NCI-H187 treated with DMSO at 0.1 percent for 48 hours (cell line): ENCODE results near the gene MYH14.

ENCODE experiments used
- DNase-seq: peaks from one replicate; lab custom pipeline; 2025; lab: John Stamatoyannopoulos, UW

MYH14 gene

DNA sequence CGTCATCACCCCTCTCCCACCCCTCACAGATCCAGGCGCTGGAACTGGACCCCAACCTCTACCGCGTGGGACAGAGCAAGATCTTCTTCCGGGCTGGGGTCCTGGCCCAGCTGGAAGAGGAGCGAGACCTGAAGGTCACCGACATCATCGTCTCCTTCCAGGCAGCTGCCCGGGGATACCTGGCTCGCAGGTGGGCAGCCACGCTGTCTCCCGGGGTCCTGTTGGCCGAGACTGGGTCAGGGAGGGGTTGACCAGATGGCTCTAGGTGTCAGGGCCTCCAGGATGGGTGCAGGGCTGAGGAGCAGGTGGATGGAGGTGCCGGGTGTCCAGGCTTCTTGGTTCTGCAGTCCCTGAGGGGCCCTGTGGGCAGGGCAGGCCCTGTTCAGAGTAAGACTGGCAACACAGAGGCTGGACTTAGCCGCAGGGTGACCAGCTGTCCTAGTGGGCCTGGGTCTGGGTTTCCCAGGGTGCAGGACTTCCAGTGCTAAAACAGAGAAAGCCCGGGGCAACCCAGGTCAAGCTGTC, 58.1 kb downstream of the MYH14 start:
- DNase-seq: no peak

DNA sequence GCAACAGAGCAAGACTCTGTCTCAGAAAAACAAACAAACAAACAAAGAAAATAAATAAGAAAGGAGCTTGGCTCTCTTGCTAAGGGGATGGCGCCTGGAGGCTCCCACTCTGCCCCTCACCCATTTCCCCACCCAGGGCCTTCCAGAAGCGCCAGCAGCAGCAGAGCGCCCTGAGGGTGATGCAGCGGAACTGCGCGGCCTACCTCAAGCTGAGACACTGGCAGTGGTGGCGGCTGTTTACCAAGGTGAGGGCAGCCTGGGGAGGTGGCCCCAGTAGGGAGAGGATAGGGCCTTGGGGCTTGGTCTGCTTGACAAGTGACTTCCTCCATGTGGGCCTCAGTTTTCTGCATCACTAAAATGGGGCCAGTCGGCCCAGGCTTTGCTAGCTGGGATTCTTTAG, 59.8 kb downstream of the MYH14 start:
- no peak for DNase-seq

DNA sequence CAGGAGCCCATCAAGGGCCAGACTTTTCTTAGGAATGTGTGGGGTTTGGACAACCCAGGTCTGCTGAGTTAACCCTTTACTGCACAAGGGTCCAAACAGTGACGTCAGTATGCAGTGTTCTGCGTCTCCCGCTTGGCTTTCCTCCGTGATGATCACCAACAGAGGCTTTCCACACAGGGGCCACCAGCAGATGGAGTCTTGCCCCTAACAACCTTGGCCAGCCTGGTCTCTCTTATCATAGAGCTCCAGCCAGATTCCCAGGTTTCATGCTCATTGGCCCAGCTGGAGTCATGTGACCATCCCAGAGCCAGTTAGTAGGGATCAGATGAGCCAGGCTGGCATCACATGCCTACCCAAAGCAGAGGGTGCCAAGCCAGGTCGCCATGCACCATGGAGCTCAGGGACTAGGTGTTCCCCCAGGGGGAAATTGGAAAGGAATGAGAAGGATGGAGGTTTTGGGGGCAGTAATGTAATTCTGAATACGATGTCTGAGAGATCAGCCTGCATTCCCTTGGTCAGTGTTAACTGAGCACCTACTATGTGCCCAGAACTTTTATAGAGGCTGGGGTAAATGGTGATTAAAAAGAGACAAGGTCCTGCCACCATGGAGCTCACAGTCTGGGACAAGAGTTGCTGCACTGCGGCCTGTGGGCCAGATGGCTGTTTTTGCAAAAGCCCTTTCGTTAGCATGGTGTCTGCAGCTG, 61.2 kb downstream of the MYH14 start:
- no peak for DNase-seq

DNA sequence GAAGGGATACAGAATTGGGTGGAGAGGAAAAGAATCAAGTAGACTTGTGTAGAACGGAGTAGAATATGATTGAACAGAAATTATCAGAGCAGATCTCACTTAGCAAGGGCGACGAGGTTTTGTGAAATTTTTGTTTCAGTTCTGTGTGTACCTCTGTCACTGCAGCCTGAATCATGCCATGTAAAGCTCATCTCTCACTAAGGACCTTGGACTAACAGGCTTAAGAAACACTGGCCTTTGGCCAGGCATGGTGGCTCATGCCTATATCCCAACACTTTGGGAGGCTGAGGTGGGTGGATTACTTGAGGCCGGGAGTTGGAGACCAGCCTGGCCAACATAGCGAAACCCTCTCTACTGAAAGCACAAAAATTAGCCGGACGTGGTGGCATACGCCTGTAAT, 62.6 kb downstream of the MYH14 start:
- DNase-seq: no peak

DNA sequence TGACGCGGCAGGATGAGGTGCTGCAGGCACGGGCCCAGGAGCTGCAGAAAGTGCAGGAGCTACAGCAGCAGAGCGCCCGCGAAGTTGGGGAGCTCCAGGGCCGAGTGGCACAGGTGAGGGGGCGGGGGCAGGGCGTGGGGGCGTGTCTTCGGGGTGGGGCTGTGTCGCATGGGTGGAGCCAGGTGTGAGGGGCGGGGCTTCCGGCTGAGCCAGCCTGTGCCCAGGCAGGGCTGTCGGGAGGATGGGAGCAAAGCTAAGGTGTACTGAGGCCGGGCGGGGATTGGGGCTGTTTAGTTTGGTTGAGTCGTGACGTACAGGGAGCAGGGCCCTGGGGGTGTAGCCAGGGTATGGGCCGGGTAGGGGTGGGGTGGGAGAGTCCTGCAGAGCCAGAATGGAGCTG, 63.5 kb downstream of the MYH14 start:
- DNase-seq: no peak

DNA sequence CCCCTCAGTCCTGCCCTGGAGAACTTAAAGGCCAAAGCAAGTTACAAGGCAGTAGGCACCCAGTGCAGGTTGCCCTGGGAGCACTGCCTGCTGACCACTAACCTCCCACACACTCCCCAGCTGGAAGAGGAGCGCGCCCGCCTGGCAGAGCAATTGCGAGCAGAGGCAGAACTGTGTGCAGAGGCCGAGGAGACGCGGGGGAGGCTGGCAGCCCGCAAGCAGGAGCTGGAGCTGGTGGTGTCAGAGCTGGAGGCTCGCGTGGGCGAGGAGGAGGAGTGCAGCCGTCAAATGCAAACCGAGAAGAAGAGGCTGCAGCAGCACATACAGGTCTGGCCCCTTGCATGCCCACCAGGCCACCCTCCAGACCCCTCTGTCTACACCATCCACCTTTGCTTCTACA, 64.6 kb downstream of the MYH14 start:
- no peak for DNase-seq

DNA sequence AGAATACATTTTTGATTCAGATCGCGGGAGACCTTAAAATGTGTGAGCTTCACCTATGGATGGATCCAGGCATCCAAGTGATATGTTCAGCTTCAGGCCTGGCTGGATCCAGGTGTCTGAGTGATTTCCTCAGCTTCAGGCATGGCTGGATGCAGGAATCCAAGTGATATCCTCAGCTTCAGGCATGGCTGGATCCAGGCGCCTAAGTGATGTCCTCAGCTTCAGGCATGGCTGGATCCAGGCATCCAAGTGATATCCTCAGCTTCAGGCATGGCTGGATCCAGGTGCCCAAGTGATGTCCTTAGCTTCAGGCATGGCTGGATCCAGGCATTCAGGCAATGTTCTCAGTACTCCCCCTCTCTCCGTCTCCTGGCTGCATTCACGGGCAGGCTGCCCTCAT, 65.1 kb downstream of the MYH14 start:
- no peak for DNase-seq

DNA sequence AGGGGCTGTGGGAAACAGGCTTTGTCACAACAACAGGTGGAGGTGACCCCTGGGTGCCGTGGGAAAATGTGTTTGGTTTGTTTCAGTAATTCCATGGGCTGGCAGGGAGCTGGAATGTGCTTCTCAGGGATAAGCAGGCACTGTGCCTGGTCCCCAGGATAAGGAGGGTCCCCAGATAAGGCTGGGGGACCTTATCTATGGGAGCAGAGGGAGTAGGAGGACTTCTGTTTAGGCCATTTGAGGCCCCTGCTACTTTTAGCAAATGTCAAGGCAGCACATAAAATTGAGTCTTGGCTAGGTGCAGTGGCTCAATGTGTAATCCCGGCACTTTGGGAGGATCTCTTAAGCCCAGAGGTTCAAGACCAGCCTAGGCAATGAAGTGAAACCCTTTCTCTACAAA, 66.2 kb downstream of the MYH14 start:
- no peak for DNase-seq

DNA sequence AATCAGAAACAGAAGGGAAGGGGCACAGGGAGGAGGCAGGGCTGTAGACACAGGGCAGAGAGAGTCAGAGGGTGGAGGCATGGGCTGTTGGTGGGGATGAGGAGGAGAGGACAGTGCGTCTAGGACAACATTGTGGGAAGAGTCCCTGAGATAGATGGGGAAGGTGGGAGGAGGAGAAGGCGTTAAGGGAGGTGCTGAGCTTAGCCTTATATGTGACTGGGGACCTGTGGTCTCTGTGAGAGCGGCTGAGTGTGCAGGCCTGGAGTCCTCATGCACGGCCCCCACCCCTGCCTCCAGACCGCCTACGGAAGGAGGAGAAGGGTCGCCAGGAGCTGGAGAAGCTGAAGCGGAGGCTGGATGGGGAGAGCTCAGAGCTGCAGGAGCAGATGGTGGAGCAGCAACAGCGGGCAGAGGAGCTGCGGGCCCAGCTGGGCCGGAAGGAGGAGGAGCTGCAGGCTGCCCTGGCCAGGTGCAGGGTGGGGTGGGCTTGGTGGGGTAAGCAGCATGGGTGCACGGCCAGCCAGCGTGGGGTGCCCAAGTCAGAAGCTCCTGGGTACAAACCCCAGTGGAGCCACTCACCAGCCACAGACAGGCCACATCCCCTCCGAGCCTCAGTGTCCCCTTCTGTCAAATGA, 69.0 kb downstream of the MYH14 start:
- DNase-seq: no peak

DNA sequence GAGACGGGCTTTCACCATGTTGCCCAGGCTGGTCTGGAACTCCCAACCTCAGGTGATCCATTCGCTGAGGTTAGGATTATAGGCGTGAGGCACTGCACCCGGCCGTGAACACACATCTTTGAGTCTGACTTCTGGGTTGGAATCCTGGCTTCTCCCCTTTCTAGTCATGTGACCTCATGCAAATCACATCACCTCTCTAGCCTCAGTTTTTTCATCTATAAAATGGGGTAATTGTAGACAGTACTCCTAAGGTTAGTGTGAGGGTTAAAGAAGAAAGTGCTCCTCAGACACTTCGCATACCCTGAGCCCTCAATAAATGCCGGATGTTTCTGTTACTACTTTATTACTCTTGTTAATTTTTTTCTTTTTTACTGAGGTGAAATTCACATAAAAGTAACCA, 70.4 kb downstream of the MYH14 start:
- no peak for DNase-seq

DNA sequence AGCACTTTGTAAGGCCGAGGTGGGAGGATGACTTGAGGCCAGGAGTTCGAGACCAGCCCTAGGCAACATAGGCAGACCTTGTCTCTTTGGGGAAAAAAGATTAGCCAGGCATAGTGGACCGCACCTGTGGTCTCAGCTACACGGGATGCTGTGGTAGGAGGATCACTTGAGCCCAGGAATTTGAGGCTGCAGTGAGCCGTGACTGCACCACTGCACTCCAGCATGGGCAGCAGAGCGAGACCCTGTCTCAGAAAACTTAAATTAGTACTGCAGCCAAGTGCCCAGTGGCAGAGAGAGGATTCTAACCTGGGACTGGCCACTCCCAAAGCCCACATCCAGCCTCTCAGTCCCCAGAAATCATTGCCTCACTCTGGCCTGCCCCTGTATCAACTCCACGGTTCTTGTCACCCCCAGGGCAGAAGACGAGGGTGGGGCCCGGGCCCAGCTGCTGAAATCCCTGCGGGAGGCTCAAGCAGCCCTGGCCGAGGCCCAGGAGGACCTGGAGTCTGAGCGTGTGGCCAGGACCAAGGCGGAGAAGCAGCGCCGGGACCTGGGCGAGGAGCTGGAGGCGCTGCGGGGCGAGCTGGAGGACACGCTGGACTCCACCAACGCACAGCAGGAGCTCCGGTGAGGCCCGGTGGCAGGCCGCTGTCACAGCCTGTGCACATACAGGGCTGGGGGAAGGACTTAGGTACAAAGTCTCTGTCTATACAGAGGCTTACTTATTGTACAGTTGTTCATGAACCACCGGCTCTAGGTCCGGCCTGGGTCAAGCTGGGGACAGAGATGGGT, 72.4 kb downstream of the MYH14 start:
- DNase-seq: no peak

DNA sequence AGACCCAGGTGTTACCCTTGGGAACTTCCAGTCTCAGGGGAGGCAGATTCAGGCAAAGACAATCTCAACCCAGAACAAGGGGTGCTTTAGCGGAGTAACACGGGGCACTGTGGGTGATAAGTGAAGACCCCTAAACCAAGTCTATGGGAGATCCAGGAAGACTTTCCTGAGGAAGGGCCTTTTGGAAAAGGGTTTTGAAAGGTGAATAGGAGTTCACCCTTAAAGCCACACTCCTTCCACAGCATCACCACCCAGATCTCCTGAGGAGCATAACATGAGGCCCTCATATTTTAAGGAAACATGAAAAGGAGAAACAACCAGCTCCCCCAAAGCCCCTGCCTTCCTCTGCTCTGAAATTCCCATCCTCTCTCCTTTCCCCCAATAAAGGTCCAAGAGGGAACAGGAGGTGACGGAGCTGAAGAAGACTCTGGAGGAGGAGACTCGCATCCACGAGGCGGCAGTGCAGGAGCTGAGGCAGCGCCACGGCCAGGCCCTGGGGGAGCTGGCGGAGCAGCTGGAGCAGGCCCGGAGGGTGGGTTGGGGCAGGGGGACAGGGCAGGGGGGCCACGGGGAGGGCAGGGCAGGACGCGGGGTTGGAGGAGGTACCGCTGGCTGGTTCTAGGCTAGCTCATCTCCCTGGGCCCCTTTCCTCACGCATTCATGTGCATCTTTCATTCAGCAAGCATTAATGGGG, 73.1 kb downstream of the MYH14 start:
- no peak for DNase-seq

DNA sequence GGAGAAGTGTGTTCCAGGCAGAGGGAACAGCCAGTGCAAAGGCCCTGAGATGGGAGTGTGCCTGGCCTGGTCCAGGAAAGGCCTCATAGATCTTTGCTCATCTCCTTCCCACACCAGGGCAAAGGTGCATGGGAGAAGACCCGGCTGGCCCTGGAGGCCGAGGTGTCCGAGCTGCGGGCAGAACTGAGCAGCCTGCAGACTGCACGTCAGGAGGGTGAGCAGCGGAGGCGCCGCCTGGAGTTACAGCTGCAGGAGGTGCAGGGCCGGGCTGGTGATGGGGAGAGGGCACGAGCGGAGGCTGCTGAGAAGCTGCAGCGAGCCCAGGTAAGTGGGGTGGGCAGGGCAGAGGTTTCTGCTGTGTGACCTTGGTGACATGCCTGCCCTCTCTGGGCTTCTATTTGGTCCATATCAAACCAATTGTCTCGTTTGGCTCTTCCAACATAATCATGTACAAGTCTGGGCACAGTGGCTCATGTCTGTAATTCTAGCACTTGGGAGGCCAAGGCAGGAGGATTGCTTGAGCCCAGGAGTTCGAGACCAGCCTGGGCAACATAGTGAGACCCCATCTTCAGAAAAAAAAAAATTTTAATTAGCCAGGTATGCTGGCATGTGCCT, 74.7 kb downstream of the MYH14 start:
- DNase-seq: no peak

DNA sequence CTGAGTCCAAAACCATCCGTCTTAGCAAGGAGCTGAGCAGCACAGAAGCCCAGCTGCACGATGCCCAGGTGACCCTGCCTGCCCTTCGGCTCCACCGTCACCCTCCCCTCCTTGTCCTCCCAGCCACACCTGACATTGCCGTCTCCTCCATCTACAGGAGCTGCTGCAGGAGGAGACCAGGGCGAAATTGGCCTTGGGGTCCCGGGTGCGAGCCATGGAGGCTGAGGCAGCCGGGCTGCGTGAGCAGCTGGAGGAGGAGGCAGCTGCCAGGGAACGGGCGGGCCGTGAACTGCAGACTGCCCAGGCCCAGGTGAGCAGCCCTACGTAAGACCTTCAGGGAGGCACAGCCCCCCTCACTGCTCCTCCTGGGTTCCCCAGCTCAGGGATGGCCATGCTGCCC, 76.7 kb downstream of the MYH14 start:
- DNase-seq: no peak

DNA sequence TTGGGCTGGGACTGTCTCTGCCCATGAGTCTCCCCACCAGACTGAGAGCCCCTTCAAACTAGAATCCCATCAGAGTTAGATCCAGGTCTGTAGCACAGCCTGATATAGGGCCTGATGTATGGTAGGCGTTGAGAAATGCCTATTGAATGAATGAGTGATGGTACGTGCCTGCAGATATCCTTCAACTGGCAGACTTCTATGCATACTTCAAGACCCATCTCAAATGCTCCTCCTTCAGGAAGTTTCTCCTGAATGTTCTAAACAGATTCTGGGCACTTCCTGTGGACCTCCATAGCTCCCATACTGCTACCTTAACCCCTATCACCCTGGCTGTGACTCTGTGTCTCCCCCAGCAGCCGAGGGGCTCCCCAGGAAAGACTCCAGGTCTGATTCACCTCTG, 77.6 kb downstream of the MYH14 start:
- no peak for DNase-seq

DNA sequence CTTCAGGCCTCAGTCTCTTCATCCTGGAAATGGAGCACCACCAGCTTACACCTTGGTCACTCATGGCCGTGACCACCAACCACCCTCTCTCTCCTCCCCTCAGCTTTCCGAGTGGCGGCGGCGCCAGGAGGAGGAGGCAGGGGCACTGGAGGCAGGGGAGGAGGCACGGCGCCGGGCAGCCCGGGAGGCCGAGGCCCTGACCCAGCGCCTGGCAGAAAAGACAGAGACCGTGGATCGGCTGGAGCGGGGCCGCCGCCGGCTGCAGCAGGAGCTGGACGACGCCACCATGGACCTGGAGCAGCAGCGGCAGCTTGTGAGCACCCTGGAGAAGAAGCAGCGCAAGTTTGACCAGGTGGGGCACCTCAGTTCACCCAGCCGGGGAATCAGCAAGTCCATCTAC, 78.1 kb downstream of the MYH14 start:
- no peak for DNase-seq

DNA sequence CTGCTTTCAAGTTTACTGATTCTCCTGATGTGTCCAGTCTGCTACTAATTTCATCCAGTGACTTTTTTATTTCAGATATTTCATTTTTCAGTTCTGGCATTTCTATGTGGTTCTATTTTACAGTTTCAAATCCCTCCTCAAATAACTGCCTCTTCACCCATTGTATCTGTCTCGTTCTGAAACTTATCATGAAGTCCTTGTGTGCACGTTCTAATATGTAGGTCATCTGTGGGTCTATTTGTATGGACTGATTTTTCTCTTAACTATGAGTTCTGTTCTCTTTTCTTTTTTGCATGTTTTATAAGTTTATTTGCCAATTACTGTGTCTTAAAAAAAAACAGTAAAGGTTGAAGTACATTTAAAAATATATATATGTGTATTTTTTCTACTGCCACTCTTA, 82.4 kb downstream of the MYH14 start:
- no peak for DNase-seq

DNA sequence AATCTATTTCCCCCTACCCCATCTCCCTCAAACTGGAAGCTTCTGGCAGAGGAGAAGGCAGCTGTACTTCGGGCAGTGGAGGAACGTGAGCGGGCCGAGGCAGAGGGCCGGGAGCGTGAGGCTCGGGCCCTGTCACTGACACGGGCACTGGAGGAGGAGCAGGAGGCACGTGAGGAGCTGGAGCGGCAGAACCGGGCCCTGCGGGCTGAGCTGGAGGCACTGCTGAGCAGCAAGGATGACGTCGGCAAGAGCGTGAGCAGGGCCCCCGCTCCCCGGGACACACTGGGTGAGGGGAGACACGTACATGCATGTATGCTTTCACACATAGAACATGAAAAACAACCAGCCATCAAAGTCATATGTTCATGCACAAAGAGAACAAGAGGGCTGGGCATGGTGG, 83.0 kb downstream of the MYH14 start:
- DNase-seq: no peak

DNA sequence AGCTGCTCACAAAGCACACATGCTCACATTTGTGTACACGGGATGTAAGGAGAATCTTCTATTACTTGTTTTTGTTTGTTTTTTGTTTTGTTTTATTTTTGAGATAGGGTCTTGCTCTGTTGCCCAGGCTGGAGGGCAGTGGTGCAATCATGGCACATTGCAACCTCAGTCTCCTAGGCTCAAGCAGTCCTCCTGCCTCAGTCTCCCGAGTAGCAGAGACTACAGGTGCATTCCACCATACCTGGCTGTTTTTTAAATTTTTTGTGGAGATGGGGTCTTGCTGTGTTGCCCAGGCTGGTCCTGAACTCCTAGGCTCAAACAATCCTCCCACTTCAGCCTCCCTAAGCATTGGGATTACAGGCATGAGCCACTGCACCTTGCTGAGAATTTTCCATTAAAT, 83.9 kb downstream of the MYH14 start:
- DNase-seq: no peak

DNA sequence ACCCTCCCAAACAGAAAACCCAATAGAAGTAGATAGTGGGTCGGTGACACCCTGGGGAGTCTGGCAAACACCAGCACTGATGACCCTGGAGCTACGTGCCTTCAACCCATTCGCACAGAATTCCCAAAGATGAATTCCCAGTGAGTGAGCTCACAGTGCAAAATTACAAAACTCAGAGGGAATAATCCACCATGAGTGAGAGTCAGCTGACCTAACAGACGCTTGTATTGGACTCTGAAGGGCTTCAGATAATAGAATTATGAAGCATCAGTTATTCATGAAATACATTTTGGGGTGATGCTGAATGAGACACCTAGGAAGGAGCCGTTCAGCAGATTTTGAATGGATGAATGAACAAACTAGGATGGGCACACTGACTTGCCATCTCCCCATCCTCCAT, 85.5 kb downstream of the MYH14 start:
- no peak for DNase-seq

DNA sequence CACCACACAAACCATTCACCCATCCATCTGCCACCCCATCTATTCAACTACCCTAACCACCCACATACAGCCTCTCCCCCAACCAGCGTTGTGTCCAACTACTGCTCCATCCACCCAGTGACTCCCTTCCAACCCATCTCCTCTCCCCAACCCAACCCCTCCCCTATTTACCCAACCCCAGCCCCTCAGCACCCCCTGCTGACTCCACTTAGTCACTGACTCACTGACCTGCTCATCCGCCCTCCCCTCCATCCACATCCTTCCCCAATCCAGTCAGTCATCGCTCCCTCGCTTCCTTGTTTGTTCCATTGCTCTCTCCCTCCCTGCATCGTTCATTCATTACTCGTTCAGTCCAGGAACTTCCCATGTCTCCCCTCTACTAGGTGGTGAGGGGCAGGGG, 86.6 kb downstream of the MYH14 start:
- no peak for DNase-seq

DNA sequence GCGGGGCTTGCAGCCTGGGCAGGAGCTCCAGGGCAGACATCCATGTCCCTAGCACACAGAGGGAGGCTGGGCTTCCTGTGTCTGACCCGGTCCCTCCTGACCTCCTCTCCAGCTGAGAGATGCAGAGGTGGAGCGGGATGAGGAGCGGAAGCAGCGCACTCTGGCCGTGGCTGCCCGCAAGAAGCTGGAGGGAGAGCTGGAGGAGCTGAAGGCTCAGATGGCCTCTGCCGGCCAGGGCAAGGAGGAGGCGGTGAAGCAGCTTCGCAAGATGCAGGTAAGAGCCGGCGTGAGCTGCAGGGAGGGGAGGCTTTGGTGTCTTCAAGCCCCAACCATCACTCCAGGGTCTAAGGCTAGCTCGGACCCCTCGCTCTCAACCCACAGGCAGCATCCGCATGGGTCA, 87.4 kb downstream of the MYH14 start:
- no peak for DNase-seq
